Body of pancreas (tissue), 4 donors: ENCODE results near the gene ZKSCAN4.

Experiments used
- POLR2A ChIP-seq, 3 donors: fragments of 450-650 bp; IDR thresholded peaks; one replicate each; pipeline ENCODE4 v1.6.1; 2016; ENCODE audit warnings: antibody characterized with exemption in 3 of 3, mild to moderate bottlenecking in 2 of 3
- TF ChIP-seq, protein P1 (sequence below), 7 experiments: fragments of 450-650 bp in 4 of 7; fragments of 200-600 bp in 3 of 7; sonication (generic) in 3 of 7; IDR thresholded peaks; one replicate each; pipeline ENCODE4 v1.5.1; 2016 to 2019; ENCODE audit warnings: antibody characterized with exemption in 7 of 7

DNA sequence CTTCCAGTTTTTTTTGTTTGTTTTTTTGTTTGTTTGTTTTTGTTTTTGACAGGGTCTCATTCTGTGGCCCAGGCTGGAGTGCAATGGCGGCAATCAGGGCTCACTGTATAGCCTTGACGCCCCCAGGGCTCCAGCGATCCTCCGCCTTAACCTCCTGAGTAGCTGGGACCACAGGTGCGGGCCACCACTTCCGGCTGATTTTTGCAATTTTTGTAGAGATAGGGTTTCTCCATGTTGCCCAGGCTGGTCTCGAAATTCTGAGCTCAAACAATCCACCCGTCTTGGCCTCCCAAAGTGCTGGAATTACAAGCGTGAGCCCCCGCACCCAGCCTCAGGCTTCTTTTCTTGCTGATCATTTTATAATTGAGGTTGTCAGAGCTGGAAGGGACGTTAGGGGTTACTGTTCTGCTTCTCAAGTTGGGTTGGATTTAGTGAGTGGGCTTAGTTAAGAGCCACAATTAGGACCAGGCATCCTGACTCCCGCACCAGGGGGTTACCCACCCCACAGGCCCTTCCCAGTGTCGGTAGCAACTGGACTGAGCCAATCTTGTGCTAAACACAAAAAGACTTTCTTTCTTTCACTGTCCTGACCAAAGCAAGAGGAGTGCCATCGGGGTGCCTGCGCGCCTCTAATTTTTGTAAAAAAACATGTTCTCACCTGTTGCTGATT, 40.1 kb downstream of the ZKSCAN4 start:
- TF ChIP-seq, protein P1, sequence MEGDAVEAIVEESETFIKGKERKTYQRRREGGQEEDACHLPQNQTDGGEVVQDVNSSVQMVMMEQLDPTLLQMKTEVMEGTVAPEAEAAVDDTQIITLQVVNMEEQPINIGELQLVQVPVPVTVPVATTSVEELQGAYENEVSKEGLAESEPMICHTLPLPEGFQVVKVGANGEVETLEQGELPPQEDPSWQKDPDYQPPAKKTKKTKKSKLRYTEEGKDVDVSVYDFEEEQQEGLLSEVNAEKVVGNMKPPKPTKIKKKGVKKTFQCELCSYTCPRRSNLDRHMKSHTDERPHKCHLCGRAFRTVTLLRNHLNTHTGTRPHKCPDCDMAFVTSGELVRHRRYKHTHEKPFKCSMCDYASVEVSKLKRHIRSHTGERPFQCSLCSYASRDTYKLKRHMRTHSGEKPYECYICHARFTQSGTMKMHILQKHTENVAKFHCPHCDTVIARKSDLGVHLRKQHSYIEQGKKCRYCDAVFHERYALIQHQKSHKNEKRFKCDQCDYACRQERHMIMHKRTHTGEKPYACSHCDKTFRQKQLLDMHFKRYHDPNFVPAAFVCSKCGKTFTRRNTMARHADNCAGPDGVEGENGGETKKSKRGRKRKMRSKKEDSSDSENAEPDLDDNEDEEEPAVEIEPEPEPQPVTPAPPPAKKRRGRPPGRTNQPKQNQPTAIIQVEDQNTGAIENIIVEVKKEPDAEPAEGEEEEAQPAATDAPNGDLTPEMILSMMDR (IDR thresholded peaks at IDR 0.05): no peak
- no peak for TF ChIP-seq POLR2A (IDR thresholded peaks at IDR 0.05)
